ENCODE measurements around the gene CACNA2D1.
"Not testable (repeated sequence)": the region's sequence is repeated elsewhere in the genome, so short reads cannot be mapped to it uniquely, and the experiment has no call there.

CACNA2D1 gene

DNA sequence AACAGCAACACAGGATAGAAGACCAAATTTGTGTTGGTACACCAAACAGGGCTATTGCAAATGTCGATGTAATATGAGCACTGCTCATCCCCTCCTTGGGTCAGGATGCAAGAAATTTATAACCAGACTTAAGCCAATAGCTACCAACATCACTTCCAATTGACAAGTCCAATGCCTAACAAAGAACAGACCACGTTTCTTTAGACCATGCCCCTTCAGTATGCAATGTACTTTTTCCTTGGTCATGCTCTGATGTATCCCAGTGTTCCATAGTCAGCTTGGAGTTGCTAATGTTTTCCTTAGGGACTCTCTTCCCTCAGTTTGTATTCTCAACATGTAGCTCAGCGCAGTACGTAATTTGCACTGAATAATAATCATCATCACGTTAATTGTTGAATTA, 7.8 kb downstream of the CACNA2D1 start:
- H3K4me3 ChIP-seq (ENCODE audit: low read length): no peak overlapping the region
- no peak for DNase-seq (ENCODE audit: low read depth)
- TF ChIP-seq, protein P1, sequence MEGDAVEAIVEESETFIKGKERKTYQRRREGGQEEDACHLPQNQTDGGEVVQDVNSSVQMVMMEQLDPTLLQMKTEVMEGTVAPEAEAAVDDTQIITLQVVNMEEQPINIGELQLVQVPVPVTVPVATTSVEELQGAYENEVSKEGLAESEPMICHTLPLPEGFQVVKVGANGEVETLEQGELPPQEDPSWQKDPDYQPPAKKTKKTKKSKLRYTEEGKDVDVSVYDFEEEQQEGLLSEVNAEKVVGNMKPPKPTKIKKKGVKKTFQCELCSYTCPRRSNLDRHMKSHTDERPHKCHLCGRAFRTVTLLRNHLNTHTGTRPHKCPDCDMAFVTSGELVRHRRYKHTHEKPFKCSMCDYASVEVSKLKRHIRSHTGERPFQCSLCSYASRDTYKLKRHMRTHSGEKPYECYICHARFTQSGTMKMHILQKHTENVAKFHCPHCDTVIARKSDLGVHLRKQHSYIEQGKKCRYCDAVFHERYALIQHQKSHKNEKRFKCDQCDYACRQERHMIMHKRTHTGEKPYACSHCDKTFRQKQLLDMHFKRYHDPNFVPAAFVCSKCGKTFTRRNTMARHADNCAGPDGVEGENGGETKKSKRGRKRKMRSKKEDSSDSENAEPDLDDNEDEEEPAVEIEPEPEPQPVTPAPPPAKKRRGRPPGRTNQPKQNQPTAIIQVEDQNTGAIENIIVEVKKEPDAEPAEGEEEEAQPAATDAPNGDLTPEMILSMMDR (conservative IDR thresholded peaks at IDR 0.05; ENCODE audit: low read depth, low read length): no peak

DNA sequence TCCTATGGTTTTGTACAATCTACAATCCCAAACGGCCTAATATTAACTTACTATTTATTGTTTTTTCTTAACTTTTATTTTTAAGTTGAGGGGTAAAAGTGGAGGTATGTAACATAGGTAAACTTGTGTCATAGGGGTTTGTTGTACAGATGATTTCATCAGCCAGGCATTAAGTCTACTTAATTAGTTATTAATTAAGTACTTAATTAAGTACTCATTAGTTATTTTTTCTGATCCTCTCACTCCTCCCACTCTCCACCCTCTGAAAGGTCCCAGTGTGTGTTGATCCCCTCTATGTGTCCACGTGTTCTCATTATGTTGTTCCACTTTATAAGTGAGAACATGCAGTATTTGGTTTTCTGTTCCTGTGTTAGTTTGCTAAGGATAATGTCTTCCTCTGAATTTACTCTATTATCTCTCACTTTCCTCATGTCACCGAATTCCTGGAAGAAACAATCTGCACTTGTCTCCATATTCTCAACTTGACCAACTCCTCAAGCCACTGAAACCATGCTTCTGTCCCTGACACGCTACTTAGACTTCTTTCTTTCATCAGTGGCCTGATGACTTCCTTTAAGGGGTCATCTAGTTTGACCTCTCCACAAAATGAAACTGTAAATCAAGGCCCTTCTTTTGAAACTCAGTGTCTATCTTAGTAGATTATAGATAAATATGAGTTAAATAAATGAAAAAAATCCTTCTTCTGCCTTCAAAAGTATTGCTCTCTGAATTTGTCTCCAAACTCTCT, 9.1 kb downstream of the CACNA2D1 start:
- TF ChIP-seq, protein P1 (conservative IDR thresholded peaks at IDR 0.05; ENCODE audit: low read depth, low read length): no peak
- DNase-seq (ENCODE audit: low read depth): no peak
- no peak overlapping the region for H3K4me3 ChIP-seq (ENCODE audit: low read length)

DNA sequence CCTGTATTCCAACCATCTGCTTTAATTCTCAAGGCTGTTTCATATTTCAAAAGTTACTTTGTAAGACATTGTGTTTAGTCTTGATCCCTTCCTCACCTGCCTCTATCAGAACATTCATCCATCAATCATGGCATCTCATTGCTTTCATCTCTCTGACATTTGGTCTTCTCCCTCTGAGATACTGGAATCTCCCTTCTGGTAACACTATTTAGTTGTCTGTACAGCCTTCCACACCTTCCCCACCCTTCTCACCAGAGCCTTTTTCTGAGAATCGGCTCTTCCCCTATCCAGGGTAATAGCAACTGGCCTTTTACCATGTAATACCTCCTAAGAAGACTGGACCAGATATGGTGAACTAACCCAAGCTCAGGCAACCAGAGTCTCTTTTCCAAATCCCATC, 10.1 kb downstream of the CACNA2D1 start:
- TF ChIP-seq, protein P1 (conservative IDR thresholded peaks at IDR 0.05; ENCODE audit: low read depth, low read length): no peak
- no peak for DNase-seq (ENCODE audit: low read depth)
- no peak overlapping the region for H3K4me3 ChIP-seq (ENCODE audit: low read length)

- not testable (repeated sequence) for DNase-seq (ENCODE audit: low read depth); H3K4me3 ChIP-seq (ENCODE audit: low read length)
Measured at GRCh38 chr7:82432743-82433142, 10.8 kb downstream of the CACNA2D1 start.

DNA sequence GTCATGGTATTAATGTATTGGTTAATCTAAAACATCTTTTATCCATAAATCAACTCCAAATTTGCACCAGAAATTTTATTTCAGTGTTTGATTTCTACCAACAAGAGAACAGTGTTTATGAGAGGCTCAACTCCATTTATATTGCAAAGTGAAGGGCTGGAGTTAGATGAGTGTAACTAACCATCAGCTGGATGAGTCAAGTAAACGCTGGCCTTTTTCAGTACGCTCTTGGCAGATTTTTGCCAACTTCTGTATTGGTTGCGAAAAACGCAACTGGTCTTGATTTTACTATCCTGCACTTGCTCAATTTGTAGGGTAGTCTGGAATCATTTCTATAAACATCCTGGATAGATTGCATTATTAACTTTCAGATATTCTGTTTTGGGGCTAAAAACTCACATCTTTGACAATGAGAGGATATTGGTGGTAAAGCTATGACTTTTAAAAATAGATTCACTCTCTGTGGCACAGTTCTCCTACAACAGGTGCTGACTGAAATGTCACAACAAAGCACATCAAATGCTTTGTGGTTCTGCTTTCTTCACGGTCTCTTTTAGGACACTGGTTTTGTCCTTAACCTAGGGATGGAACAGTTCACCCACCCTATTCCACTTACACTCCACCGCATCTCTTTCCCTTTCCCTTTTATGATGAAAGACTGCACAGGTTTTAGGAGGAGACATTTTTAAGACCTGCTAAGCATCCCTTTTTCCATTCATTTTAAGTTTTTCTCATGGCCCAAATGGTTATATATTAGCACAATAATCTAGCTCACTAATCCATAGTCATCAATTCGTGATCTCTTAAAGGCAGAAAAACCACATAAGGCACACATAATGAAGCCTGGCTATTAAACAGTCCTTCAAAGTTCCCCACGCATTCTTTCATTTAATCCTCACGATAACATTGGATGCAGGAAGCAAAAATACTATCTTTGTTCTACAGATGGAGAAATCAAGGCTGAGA, 12.8 kb downstream of the CACNA2D1 start:
- DNase-seq (ENCODE audit: low read depth): no peak
- TF ChIP-seq, protein P1 (conservative IDR thresholded peaks at IDR 0.05; ENCODE audit: low read depth, low read length): no peak
- H3K4me3 ChIP-seq (ENCODE audit: low read length): no peak overlapping the region

DNA sequence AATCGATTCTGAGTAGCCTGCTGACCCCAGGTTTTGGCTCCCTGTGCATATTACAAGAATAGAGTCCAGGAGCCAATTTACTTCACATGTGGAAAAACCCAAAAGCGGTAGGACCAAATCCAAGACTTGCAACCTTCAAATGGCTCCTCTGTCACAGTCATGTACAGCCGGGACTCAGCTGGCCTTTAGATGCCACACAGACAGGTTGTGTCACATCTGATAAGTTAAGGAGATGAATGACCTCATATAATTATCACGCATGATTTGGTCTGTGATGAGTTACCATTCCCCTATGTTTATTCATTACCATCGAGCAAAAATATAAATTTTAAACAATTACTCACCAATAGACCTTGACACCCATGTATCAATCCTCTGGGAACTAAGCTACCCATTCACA, 14.2 kb downstream of the CACNA2D1 start:
- DNase-seq (ENCODE audit: low read depth): no peak
- TF ChIP-seq, protein P1 (conservative IDR thresholded peaks at IDR 0.05; ENCODE audit: low read depth, low read length): no peak
- H3K4me3 ChIP-seq (ENCODE audit: low read length): no peak overlapping the region

DNA sequence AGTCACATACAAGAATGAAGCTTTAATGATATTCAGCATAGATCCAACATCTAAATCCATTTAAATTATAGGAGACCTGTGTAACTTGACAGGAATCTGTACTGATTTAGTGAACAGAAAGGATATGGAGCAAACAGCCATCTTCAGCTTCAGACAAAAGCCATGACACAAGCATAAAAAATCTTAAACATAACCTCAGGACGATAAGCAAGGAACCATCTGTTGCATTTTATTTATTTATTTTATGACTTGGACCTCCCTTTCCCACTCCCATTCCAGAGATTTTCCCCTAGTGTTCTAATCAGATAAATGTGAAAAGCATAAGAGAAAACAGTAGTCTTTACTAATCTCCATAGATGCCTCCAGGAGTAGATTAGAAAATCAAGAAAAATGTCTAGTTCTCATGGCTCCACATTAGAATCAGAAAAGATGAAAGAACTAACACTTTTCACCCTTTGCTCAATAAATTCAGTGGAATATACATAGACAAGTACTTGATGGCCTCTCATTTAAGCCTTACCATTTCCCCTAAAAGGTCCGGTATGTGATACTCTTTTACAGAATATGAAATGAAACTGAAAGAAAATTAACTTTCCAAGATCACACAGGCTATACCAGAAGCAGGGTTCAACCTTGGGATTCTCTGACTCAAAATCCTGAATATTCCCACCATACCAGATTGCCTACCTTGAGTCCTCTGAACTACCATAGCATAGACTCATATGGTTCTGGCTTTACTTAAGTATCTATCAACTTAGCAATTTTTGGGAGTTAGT, 15.2 kb downstream of the CACNA2D1 start:
- H3K4me3 ChIP-seq (ENCODE audit: low read length): no peak overlapping the region
- no peak for DNase-seq (ENCODE audit: low read depth)
- TF ChIP-seq, protein P1 (conservative IDR thresholded peaks at IDR 0.05; ENCODE audit: low read depth, low read length): no peak
